ENCODE data around the gene SEMA6D.

SEMA6D gene

GRCh38 chr15:47675735-47676134, 41.6 kb upstream of the SEMA6D start:
- no peak for DNase-seq (ENCODE audit: extremely low spot score)
- POLR2A ChIA-PET: no interaction called here
- no peak for TF ChIP-seq CTCF (IDR thresholded peaks at IDR 0.05; ENCODE audit: control extremely low read depth, extremely low read depth, low read depth, missing control alignments)
- CTCF ChIA-PET: no interaction called here

- POLR2A ChIA-PET: interaction anchor here (0.7 kb wide), 1 partner anchor 10 kb away, joined by 3 read pairs; no protein-coding TSS in a partner anchor
- no peak for DNase-seq (ENCODE audit: extremely low spot score)
- CTCF ChIA-PET: no interaction called here
- TF ChIP-seq CTCF (IDR thresholded peaks at IDR 0.05; ENCODE audit: control extremely low read depth, extremely low read depth, low read depth, missing control alignments): no peak
Observed at GRCh38 chr15:47678040-47678439, 39.3 kb upstream of the SEMA6D start.

GRCh38 chr15:47682661-47683060, 34.6 kb upstream of the SEMA6D start:
- DNase-seq (ENCODE audit: extremely low spot score): no peak
- no peak for TF ChIP-seq CTCF (IDR thresholded peaks at IDR 0.05; ENCODE audit: control extremely low read depth, extremely low read depth, low read depth, missing control alignments)
- POLR2A ChIA-PET: no interaction called here
- CTCF ChIA-PET: no interaction called here

- CTCF ChIA-PET: no interaction called here
- no peak for DNase-seq (ENCODE audit: extremely low spot score)
- POLR2A ChIA-PET: no interaction called here
- no peak for TF ChIP-seq CTCF (IDR thresholded peaks at IDR 0.05; ENCODE audit: control extremely low read depth, extremely low read depth, low read depth, missing control alignments)
Observed at GRCh38 chr15:47685141-47685870, 32.0 kb upstream of the SEMA6D start.

- no peak for TF ChIP-seq CTCF (IDR thresholded peaks at IDR 0.05; ENCODE audit: control extremely low read depth, extremely low read depth, low read depth, missing control alignments)
- no peak for DNase-seq (ENCODE audit: extremely low spot score)
- POLR2A ChIA-PET: no interaction called here
- CTCF ChIA-PET: interaction anchor here (0.9 to 2.1 kb wide), 5 partner anchors 16 to 396 kb away, joined by 3 to 7 read pairs (median 4); no protein-coding TSS in a partner anchor
Observed at GRCh38 chr15:47688573-47689086, 28.7 kb upstream of the SEMA6D start.

GRCh38 chr15:47689660-47690059, 27.6 kb upstream of the SEMA6D start:
- ChIA-PET POLR2A (no interaction called here), CTCF (interaction anchor here (2.1 kb wide), 1 partner anchor 23 kb away, joined by 7 read pairs; no protein-coding TSS in a partner anchor)
- no peak for TF ChIP-seq CTCF (IDR thresholded peaks at IDR 0.05; ENCODE audit: control extremely low read depth, extremely low read depth, low read depth, missing control alignments)
- no peak for DNase-seq (ENCODE audit: extremely low spot score)

All from GM10248 (cell line).